Ammon's horn (tissue), 1 donor: Measurements from ENCODE around the gene SH3BGRL2.

Experiments used
- DNase-seq: peaks from one replicate; pipeline ENCODE4 v3.0.0-alpha.2; 2016; ENCODE audit warnings: low spot score

SH3BGRL2 gene

GRCh38 chr6:79699606-79700005 lies 68.5 kb downstream of the SH3BGRL2 start:
- no peak for DNase-seq

GRCh38 chr6:79702691-79703090 lies 71.6 kb downstream of the SH3BGRL2 start:
- peak; percentile 45 for DNase-seq

GRCh38 chr6:79704200-79704599 lies 73.1 kb downstream of the SH3BGRL2 start:
- DNase-seq, result no peak

- DNase-seq, result no peak
Observed at GRCh38 chr6:79705456-79705995, 74.4 kb downstream of the SH3BGRL2 start.

DNA sequence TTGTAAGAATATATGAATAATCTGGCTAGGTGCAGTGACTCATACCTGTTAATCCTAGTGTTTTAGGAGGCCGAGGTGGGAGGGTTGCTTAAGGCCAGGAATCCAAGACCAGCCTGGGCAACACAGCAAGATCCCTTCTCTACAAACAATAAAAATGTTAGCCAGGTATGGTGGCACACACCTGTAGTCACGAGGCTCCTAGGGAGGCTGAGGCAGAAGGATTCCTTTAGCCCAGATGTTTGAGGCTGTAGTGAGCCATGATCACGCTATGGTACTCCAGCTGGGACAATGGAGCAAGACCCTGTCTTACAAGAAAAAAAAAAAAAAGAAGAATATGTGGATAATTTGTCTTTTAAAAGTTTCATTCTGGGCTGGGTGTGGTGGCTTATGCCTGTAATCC lies 75.4 kb downstream of the SH3BGRL2 start:
- DNase-seq, result no peak

- DNase-seq, result no peak
Observed at GRCh38 chr6:79707621-79708020, 76.5 kb downstream of the SH3BGRL2 start.

DNA sequence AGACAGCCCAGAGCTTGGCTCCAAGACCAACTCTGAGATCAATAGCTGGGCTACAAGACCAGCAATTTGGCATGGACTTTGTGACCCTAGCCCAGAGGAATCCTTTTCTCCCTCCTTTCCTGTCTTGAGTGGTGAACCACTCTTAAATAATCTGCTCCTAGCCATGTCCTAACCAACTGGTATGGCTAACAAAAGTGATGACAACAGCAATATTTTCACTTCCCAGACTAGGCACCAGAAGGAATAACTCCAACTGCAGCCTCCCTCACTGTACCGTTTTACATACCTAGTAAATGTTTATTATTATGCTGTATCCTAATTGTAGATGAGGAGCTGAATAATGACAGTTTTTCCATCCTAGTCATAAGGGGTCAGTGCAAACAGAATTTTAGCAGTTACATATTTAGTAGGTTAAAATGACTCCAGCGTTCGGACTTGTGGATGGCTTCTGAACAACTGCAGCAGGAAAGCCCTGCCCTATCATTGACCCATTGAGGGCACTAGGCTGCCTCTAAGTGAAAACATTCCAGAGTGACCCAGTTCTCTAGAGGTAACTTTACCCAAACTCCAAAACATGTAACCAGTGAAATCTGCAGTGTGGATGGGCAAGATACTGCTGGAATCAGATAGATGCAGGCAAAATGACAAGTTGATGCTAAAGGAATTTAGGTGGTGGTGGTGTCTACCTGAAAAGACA lies 77.1 kb downstream of the SH3BGRL2 start:
- no peak for DNase-seq

GRCh38 chr6:79710127-79710526 lies 79.0 kb downstream of the SH3BGRL2 start:
- no peak for DNase-seq

GRCh38 chr6:79711167-79711566 lies 80.0 kb downstream of the SH3BGRL2 start:
- DNase-seq, result no peak

GRCh38 chr6:79712144-79712543 lies 81.0 kb downstream of the SH3BGRL2 start:
- DNase-seq, result no peak

DNA sequence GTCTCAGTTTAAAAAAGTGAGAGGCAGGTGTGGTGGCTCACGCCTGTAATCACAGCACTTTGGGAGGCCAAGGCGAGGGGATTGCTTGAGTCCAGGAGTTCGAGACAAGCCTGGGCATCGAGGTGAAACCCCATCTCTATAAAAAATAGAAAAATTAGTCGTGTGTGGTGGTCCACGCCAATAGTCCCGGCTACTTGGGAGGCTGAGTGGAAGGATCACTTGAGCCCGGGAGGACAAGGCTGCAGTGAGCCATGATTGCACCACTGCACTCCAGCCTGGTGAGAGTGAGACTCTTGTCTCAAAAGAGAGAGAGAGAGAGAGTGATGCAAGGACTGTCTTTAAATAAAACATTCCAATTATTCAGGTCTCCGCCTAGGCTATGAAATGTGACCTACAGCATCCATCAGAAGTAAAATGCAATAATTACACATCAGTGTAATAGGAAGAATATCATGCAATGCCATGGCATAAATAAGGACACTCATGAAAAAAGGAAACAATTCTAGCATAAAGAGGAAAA lies 81.5 kb downstream of the SH3BGRL2 start:
- no peak for DNase-seq

DNA sequence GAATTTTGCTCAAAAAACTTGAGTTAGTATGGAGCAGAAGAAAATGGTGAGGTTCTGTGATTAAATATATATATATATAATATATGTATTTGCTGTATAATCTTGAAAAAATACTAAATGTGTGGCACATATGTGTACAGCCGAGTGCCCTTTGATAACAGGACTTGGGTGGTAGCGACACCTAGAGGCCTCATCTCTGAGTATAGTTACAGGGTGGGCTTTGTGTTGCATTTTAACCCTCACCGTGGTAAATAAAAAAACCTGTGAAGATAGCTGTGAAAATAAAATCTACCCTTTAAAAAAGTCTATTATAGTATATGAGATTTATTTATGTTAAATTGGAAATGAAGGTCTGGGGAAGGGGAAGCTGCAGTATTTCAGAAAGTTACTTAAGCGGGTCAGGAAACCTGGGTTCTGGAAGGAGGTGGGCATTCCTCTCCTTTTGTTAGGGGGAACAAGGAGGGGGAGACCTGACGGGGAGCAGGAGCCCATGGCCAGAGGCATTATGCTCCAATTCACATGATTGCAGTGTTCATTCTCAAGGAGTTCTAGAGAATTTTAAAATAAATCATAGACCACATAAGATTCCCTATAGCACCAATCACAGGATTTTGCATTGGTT lies 82.7 kb downstream of the SH3BGRL2 start:
- DNase-seq, result peak; percentile 72

GRCh38 chr6:79717989-79718388 lies 86.9 kb downstream of the SH3BGRL2 start:
- DNase-seq, result no peak

- no peak for DNase-seq
Observed at GRCh38 chr6:79718509-79719247, 87.5 kb downstream of the SH3BGRL2 start.

DNA sequence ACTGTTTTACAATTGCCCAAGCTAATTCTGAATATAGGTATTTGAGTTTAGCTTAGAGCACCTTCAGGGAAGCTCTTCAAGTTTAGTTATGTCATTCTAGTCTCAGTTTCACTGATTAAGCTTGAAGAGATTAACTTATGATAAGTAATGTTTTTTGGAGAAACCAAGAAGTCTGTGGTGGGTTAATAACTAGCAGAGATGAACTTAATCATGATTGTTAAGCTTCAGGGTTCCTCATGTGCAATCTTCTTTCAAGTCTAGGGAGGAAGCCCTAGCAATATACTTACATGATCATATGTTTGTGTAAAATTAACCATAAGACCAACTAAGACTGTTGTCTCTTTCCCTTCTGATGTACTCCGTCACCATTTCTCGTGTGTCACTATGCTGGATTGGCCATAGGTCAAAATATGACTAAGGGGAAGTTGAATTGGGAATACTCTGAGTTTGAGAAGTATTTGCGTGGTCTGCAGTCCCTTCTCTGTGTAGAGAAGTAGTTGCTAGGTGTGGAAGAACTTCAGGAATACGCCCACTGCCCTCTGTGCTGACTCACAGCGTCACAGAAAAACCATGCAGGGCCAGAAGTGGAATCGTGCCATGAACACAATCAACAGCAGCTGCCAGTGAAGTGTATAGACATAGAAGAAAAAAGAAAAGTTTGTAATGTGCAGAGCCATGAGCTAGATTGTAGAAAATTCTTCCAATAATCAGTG lies 88.3 kb downstream of the SH3BGRL2 start:
- DNase-seq, result no peak

GRCh38 chr6:79724816-79725215 lies 93.7 kb downstream of the SH3BGRL2 start:
- DNase-seq, result no peak

DNA sequence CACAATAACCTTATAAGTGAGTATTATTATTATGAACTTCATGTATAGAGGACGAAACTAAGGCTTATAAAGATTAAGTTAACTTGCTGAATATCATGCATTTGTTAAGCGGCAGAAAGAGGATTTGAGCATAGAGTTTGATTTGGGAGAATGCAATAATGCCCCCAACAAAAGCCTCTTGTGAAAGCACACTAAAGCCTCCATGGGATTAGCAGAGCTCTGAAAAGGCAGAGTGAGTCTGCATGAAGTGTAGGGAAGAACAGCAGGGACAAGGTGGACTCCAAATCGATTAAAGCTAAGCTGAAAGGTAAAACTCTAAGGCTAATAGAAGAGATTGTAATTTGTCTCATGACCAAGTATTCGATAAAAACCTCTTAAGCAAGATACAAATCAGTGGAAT lies 100.3 kb downstream of the SH3BGRL2 start:
- no peak for DNase-seq

DNA sequence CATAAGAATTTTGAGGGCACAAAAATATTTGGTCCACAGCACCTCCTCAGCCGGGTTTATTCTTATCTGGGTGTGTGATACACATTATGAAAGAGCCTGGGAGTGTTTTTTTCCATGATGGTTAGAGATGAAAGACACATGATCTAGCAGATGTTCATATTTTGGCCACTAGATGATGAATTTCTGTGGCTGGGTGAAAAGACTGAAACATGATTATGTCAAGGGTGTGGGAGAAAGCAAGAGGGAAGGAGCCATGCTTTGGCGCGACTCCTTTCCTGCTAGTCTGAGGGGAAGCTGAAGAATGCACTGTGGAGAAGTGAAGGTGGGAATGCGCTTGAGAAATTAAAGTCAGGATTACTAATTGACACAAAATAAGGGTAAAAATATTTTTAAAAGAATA lies 102.3 kb downstream of the SH3BGRL2 start:
- no peak for DNase-seq

DNA sequence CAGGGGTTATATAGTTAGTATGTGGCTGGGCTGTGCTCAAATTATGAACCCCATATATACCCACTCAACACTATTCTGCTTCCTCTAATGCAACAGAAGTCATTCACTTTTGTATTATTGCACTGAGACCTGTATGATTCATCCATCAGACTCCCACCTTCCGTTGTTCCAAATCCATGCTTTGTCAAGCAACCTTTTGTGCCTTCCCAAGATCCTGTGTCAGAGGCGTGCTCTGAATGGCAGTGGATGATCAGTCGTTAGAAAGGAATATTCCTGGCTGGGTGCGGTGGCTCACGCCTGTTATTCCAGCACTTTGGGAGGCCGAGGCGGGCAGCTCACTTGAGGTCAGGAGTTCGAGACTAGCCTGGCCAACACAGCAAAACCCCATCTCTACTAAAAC lies 103.2 kb downstream of the SH3BGRL2 start:
- DNase-seq, result no peak

- no peak for DNase-seq
Observed at GRCh38 chr6:79735183-79735582, 104.1 kb downstream of the SH3BGRL2 start.

- DNase-seq, result peak; percentile 35
Observed at GRCh38 chr6:79737172-79737571, 106.0 kb downstream of the SH3BGRL2 start.

DNA sequence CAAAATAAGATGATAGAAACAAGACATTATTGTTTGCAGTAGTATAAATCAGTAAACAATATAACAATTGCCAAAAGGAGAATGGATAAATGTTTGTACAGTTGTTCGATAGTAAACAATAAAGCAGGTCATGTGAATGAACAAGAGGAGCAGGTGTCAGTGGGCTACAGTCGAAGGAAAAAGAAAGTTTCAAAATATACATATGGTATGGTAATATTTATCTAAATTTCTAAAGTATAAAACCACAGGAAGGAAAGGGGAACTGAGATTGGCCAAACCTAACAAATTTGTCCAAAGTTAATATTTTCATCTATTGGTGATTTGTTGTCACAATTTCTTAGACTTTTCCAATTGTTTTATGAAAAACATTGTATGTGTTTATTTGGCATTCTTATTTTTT lies 110.9 kb downstream of the SH3BGRL2 start:
- DNase-seq, result no peak
